Measurements from ENCODE around the gene EBF4.

The EBF4 gene

DNA sequence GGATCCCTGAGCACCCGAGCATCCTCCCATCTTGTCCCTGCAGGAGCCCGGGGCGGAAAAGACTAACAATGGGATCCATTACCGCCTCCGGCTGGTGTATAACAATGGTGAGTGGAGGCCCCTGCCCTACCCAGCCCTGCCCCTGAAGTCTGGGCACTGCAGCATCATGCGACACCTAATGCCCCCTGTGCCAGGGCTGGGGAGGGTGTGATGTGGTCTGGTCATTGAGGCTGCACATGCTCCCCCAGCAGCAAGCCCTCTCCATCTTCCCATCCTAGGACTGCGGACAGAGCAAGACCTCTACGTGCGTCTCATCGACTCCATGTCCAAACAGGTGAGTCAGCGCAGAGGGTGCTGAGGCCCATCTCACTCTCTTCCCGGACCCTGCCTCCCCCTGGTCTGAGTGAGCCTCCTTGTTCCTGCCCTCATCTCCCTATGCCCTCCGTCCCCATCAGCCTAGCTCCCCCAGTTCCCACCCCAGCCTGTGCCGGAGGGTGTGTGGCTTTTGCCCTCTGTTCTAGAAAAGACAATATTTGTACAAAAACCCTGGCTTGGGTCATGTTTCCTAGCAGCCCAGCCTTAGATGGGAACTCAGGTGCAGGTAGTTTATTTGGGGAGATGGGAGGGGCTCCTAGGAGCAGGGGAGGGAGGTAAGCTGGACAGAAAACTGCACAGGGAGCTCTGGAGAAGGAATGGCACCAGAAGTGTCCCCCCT is 13.5 kb downstream of the EBF4 start:
- H2BK5ac ChIP-seq (ENCODE audit: low read length), result no peak overlapping the region
- H3K23ac ChIP-seq (ENCODE audit: low read length), result no peak overlapping the region
- DNase-seq, result no peak
- H2BK15ac ChIP-seq (replicated peaks; ENCODE audit: low read depth), result no peak overlapping the region
- H4K8ac ChIP-seq (ENCODE audit: low read depth, low read length), result no peak overlapping the region
- H3K4me2 ChIP-seq (ENCODE audit: low read length), result no peak overlapping the region
- no peaks in the 10 kb centered on the region for H3K4me1 ChIP-seq (ENCODE audit: control insufficient read depth, low read depth, low read length)
- no peaks in the 10 kb centered on the region for H3K27me3 ChIP-seq (ENCODE audit: insufficient read depth, low read length, poor library complexity)
- H3K79me2 ChIP-seq (ENCODE audit: control insufficient read depth, insufficient read depth, low read length), result no peaks in the 10 kb centered on the region
- no peaks in the 10 kb centered on the region for H3K36me3 ChIP-seq (ENCODE audit: control insufficient read depth, insufficient read depth, low read length)
- no peak overlapping the region for H3K9ac ChIP-seq (ENCODE audit: low read length)
- no peak overlapping the region for H3K4me3 ChIP-seq (ENCODE audit: low read length)
- no peak overlapping the region for H3K18ac ChIP-seq (ENCODE audit: low read length)
- no peak overlapping the region for H3K27ac ChIP-seq (ENCODE audit: low read depth, low read length)
- no CpG with 5 or more reads among the region's 14 CpGs for WGBS (ENCODE audit: extremely low coverage, insufficient coverage, low lambda C conversion rate)
- no peak overlapping the region for H2AK5ac ChIP-seq (ENCODE audit: low read length)
- no peak overlapping the region for H4K5ac ChIP-seq (ENCODE audit: low read length)
- H3K56ac ChIP-seq (ENCODE audit: low read length), result no peak overlapping the region
- H3K79me1 ChIP-seq (ENCODE audit: low read length), result no peaks in the 10 kb centered on the region
- H2BK120ac ChIP-seq (ENCODE audit: low read depth, low read length), result no peak overlapping the region
- H3K4ac ChIP-seq (ENCODE audit: low read depth, low read length), result no peak overlapping the region

DNA sequence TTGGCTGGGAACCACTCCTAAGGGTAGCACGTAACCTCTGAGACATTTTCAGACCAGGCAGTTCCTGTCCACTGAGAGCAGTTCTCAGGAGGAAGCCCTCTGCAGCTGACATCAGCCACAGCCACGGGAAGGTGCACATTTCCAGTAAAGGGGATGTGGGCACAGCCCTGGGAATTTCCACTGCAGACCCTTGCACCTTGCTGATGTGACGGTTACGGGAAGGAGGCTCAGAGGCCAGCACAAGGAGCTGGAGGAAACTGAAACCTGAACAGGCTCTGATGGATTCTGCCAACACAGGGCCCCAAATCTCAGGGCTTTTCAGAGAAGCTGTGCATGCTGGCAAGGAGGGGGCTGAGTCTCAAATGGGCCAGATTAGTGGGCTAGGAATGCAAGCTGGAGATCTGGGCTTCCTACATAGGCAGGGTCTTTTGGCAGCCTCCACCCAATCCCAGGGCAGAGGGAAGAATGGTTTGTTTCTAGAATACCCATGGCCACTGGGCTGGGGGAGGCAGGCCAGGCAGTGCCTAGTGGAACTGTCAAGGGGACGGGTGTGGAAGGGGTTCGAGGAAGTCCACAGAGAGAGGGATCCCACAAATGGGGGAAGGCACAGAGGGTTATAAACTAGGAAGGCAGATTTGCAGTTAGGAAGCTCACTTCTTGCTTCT is 14.2 kb downstream of the EBF4 start:
- Histone ChIP-seq H3K4me2 (ENCODE audit: low read length) (no peak overlapping the region), H3K36me3 (ENCODE audit: control insufficient read depth, insufficient read depth, low read length) (no peaks in the 10 kb centered on the region)
- WGBS (ENCODE audit: extremely low coverage, insufficient coverage, low lambda C conversion rate), result no CpG with 5 or more reads among the region's 6 CpGs

DNA sequence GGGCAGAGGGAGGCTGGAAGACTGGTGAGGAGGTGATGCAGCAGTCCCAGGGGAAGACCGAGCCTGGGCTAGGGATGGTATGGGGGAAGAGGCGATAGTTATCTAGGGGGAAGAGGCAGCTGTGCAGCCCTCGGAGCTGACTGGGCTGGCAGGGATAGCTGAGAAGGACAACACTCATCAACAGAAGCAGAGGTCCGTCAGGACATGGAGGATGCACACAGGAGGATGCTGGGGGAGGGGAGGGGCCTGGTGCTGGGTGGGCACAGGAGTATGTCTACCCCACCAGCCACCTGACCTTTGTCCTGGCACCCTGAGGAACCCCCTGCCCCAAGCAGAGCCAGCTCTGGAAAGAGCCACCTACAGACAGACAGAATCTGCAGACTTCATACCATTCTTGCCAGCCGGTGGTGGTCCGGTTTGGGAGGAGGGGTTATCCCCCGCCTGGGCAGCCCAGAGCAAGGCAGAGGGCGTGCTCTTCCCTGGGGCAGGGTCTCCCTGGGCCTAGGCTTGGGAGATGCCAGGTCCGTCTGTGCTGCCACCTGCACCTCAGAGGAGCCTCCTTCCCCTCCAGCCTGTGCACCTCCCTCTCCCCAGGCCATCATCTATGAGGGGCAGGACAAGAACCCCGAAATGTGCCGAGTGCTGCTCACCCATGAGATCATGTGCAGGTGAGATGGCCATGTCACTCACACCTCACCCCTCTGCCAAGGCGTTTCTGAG is 14.9 kb downstream of the EBF4 start:
- Histone ChIP-seq H2AK5ac (ENCODE audit: low read length) (no peak overlapping the region), H3K4me1 (ENCODE audit: control insufficient read depth, low read depth, low read length) (no peaks in the 10 kb centered on the region), H3K9ac (ENCODE audit: low read length) (no peak overlapping the region), H3K56ac (ENCODE audit: low read length) (no peak overlapping the region), H3K18ac (ENCODE audit: low read length) (no peak overlapping the region), H3K79me1 (ENCODE audit: low read length) (no peaks in the 10 kb centered on the region), H3K4me3 (ENCODE audit: low read length) (no peak overlapping the region), H2BK5ac (ENCODE audit: low read length) (no peak overlapping the region), H2BK120ac (ENCODE audit: low read depth, low read length) (no peak overlapping the region), H3K79me2 (ENCODE audit: control insufficient read depth, insufficient read depth, low read length) (no peaks in the 10 kb centered on the region), H4K8ac (ENCODE audit: low read depth, low read length) (no peak overlapping the region), H3K4ac (ENCODE audit: low read depth, low read length) (no peak overlapping the region), H3K27me3 (ENCODE audit: insufficient read depth, low read length, poor library complexity) (no peaks in the 10 kb centered on the region), H4K5ac (ENCODE audit: low read length) (no peak overlapping the region), H3K36me3 (ENCODE audit: control insufficient read depth, insufficient read depth, low read length) (no peaks in the 10 kb centered on the region), H2BK15ac (replicated peaks; ENCODE audit: low read depth) (no peak overlapping the region), H3K27ac (ENCODE audit: low read depth, low read length) (no peak overlapping the region), H3K4me2 (ENCODE audit: low read length) (no peak overlapping the region), H3K23ac (ENCODE audit: low read length) (no peak overlapping the region)
- WGBS (ENCODE audit: extremely low coverage, insufficient coverage, low lambda C conversion rate), result no CpG with 5 or more reads among the region's 12 CpGs
- no peak for DNase-seq

More for the DNA sequence above, 14.2 kb downstream of the EBF4 start:
- Histone ChIP-seq H2BK120ac (ENCODE audit: low read depth, low read length) (no peak overlapping the region), H2BK15ac (replicated peaks; ENCODE audit: low read depth) (no peak overlapping the region), H3K27me3 (ENCODE audit: insufficient read depth, low read length, poor library complexity) (no peaks in the 10 kb centered on the region), H4K8ac (ENCODE audit: low read depth, low read length) (no peak overlapping the region), H3K56ac (ENCODE audit: low read length) (no peak overlapping the region), H2BK5ac (ENCODE audit: low read length) (no peak overlapping the region), H3K9ac (ENCODE audit: low read length) (no peak overlapping the region), H3K4me1 (ENCODE audit: control insufficient read depth, low read depth, low read length) (no peaks in the 10 kb centered on the region), H3K27ac (ENCODE audit: low read depth, low read length) (no peak overlapping the region), H3K18ac (ENCODE audit: low read length) (no peak overlapping the region), H4K5ac (ENCODE audit: low read length) (no peak overlapping the region), H3K4ac (ENCODE audit: low read depth, low read length) (no peak overlapping the region), H3K79me1 (ENCODE audit: low read length) (no peaks in the 10 kb centered on the region), H3K79me2 (ENCODE audit: control insufficient read depth, insufficient read depth, low read length) (no peaks in the 10 kb centered on the region), H3K4me3 (ENCODE audit: low read length) (no peak overlapping the region), H2AK5ac (ENCODE audit: low read length) (no peak overlapping the region), H3K23ac (ENCODE audit: low read length) (no peak overlapping the region)
- no peak for DNase-seq

DNA sequence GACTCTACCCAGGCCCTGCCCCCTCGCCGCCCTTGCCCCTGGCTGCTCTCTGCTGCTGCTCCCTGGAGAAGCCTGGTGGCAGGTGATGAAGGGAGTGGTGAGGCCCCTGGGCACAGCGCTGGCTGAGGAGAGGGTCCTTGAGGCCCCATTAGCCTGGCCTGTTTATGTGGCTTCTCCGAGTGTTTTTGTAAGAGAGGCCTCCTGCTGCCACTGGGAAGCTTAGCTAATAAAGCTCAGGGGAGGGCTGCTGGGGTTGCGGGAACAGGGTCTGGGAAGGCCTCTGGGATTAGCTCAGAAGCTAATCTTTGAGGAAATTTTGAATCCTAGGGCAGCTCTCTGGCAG is 15.5 kb downstream of the EBF4 start:
- Histone ChIP-seq H3K27ac (ENCODE audit: low read depth, low read length) (no peak overlapping the region), H2AK5ac (ENCODE audit: low read length) (no peak overlapping the region), H3K4me1 (ENCODE audit: control insufficient read depth, low read depth, low read length) (no peaks in the 10 kb centered on the region), H3K79me2 (ENCODE audit: control insufficient read depth, insufficient read depth, low read length) (no peaks in the 10 kb centered on the region), H2BK5ac (ENCODE audit: low read length) (no peak overlapping the region), H3K36me3 (ENCODE audit: control insufficient read depth, insufficient read depth, low read length) (no peaks in the 10 kb centered on the region), H3K23ac (ENCODE audit: low read length) (no peak overlapping the region), H3K9ac (ENCODE audit: low read length) (no peak overlapping the region), H3K4ac (ENCODE audit: low read depth, low read length) (no peak overlapping the region), H3K4me2 (ENCODE audit: low read length) (no peak overlapping the region), H4K8ac (ENCODE audit: low read depth, low read length) (no peak overlapping the region), H3K27me3 (ENCODE audit: insufficient read depth, low read length, poor library complexity) (no peaks in the 10 kb centered on the region), H3K4me3 (ENCODE audit: low read length) (no peak overlapping the region), H3K18ac (ENCODE audit: low read length) (no peak overlapping the region), H4K5ac (ENCODE audit: low read length) (no peak overlapping the region), H3K56ac (ENCODE audit: low read length) (no peak overlapping the region), H3K79me1 (ENCODE audit: low read length) (no peaks in the 10 kb centered on the region), H2BK15ac (replicated peaks; ENCODE audit: low read depth) (no peak overlapping the region), H2BK120ac (ENCODE audit: low read depth, low read length) (no peak overlapping the region)
- WGBS (ENCODE audit: extremely low coverage, insufficient coverage, low lambda C conversion rate), result no CpG with 5 or more reads among the region's 5 CpGs
- DNase-seq, result no peak

DNA sequence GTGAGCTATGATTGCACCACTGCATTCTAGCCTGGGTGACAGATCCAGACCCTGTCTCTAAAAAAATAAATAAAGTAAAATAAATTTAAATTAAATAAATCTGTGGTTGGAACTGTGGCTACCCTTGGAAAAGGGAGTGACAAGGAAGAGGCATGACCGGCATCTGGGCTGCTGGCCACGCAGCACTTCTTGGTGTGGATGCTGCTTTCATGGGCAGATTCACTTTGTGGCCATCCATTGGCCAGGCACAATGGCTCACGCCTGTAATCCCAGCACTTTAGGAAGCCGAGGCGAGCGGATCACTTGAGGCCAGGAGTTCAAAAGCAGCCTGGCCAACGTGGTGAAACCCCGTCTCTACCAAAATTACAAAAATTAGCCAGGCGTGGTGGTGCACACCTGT is 16.1 kb downstream of the EBF4 start:
- DNase-seq, result no peak
- no peak overlapping the region for H4K8ac ChIP-seq (ENCODE audit: low read depth, low read length)
- no peaks in the 10 kb centered on the region for H3K4me1 ChIP-seq (ENCODE audit: control insufficient read depth, low read depth, low read length)
- no peak overlapping the region for H3K23ac ChIP-seq (ENCODE audit: low read length)
- H2BK5ac ChIP-seq (ENCODE audit: low read length), result no peak overlapping the region
- H3K27ac ChIP-seq (ENCODE audit: low read depth, low read length), result no peak overlapping the region
- no peaks in the 10 kb centered on the region for H3K79me1 ChIP-seq (ENCODE audit: low read length)
- H3K4me2 ChIP-seq (ENCODE audit: low read length), result no peak overlapping the region
- no peak overlapping the region for H3K4me3 ChIP-seq (ENCODE audit: low read length)
- H2AK5ac ChIP-seq (ENCODE audit: low read length), result no peak overlapping the region
- H3K36me3 ChIP-seq (ENCODE audit: control insufficient read depth, insufficient read depth, low read length), result no peaks in the 10 kb centered on the region
- no peaks in the 10 kb centered on the region for H3K79me2 ChIP-seq (ENCODE audit: control insufficient read depth, insufficient read depth, low read length)
- H4K5ac ChIP-seq (ENCODE audit: low read length), result no peak overlapping the region
- no peak overlapping the region for H2BK120ac ChIP-seq (ENCODE audit: low read depth, low read length)
- H3K18ac ChIP-seq (ENCODE audit: low read length), result no peak overlapping the region
- H3K27me3 ChIP-seq (ENCODE audit: insufficient read depth, low read length, poor library complexity), result no peaks in the 10 kb centered on the region
- no peak overlapping the region for H3K9ac ChIP-seq (ENCODE audit: low read length)
- H3K56ac ChIP-seq (ENCODE audit: low read length), result no peak overlapping the region
- H3K4ac ChIP-seq (ENCODE audit: low read depth, low read length), result no peak overlapping the region
- WGBS (ENCODE audit: extremely low coverage, insufficient coverage, low lambda C conversion rate), result no CpG with 5 or more reads among the region's 9 CpGs
- H2BK15ac ChIP-seq (replicated peaks; ENCODE audit: low read depth), result no peak overlapping the region
